Suprapubic skin (tissue), 3 donors: Measurements from ENCODE around the gene PDE3B.

Experiments
- POLR2A ChIP-seq, 2 donors: fragments of 450-650 bp; IDR thresholded peaks; one replicate each; pipeline ENCODE4 v1.6.1; 2017; ENCODE audit warnings: antibody characterized with exemption in 2 of 2, mild to moderate bottlenecking in 2 of 2, moderate library complexity in 2 of 2
- TF ChIP-seq, protein P1 (sequence below), 2 donors: fragments of 200-600 bp in 1 of 2; fragments of 450-650 bp in 1 of 2; sonication (generic) in 1 of 2; IDR thresholded peaks; one replicate each; pipeline ENCODE4 v1.5.1; 2016 to 2019; ENCODE audit warnings: antibody characterized with exemption in 2 of 2, mild to moderate bottlenecking in 1 of 2, moderate library complexity in 1 of 2

- TF ChIP-seq, protein P1, sequence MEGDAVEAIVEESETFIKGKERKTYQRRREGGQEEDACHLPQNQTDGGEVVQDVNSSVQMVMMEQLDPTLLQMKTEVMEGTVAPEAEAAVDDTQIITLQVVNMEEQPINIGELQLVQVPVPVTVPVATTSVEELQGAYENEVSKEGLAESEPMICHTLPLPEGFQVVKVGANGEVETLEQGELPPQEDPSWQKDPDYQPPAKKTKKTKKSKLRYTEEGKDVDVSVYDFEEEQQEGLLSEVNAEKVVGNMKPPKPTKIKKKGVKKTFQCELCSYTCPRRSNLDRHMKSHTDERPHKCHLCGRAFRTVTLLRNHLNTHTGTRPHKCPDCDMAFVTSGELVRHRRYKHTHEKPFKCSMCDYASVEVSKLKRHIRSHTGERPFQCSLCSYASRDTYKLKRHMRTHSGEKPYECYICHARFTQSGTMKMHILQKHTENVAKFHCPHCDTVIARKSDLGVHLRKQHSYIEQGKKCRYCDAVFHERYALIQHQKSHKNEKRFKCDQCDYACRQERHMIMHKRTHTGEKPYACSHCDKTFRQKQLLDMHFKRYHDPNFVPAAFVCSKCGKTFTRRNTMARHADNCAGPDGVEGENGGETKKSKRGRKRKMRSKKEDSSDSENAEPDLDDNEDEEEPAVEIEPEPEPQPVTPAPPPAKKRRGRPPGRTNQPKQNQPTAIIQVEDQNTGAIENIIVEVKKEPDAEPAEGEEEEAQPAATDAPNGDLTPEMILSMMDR (IDR thresholded peaks at IDR 0.05) = no peak
- no peak for TF ChIP-seq POLR2A (IDR thresholded peaks at IDR 0.05)
Measured at GRCh38 chr11:14656536-14657457, 13.2 kb downstream of the PDE3B start.
